ENCODE results near the gene ZCCHC9.

DNA sequence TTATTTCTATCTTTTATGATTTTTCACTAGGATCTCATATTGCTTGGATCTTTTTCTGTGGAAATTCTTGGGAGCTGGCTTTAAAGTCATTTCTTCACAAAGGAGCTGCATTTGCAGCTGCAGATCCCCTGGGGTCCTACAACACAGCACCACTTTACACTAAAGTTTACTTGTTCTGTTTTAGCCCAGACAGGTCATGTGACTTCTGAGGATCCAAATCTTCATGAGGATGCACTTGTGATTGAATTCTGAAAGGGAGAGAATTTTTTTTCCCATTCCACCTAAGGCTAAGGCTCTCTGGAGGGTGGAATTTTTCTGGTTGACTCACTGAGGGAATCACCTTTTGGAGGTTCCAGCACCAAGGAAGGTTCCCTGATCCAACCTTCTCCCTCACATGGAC, 49.1 kb downstream of the ZCCHC9 start:
- TF ChIP-seq, protein P1, sequence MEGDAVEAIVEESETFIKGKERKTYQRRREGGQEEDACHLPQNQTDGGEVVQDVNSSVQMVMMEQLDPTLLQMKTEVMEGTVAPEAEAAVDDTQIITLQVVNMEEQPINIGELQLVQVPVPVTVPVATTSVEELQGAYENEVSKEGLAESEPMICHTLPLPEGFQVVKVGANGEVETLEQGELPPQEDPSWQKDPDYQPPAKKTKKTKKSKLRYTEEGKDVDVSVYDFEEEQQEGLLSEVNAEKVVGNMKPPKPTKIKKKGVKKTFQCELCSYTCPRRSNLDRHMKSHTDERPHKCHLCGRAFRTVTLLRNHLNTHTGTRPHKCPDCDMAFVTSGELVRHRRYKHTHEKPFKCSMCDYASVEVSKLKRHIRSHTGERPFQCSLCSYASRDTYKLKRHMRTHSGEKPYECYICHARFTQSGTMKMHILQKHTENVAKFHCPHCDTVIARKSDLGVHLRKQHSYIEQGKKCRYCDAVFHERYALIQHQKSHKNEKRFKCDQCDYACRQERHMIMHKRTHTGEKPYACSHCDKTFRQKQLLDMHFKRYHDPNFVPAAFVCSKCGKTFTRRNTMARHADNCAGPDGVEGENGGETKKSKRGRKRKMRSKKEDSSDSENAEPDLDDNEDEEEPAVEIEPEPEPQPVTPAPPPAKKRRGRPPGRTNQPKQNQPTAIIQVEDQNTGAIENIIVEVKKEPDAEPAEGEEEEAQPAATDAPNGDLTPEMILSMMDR (IDR thresholded peaks at IDR 0.05), result no peak
- no peak for TF ChIP-seq POLR2A (IDR thresholded peaks at IDR 0.05)

Measured in prostate gland (tissue), 2 donors.